B cell (primary cell): Measurements from ENCODE around the gene DCP1A. TPM values are rescaled to one million over a fixed set of nuclear protein-coding genes. Genes with fewer than 3 reads are reported as not detected.

Experiments used
- ATAC-seq: fragments of 200-7000 bp; cut with Tn5 transposase; one replicate; pipeline ENCODE4 v1.10.0; 2021; ENCODE audit warnings: low read depth, mild to moderate bottlenecking, moderate number of reproducible peaks, moderate library complexity
- CTCF ChIA-PET: fragments of 350-600 bp; sonication (Branson Sonifier 250); formaldehyde crosslinking; loops from one replicate; lab custom pipeline; 2021; ENCODE audit warnings: antibody characterized with exemption, inconsistent platforms; lab: Charles Lee
- POLR2A ChIA-PET: fragments of 350-600 bp; sonication (Branson Sonifier 250); formaldehyde crosslinking; loops from one replicate; lab custom pipeline; 2021; ENCODE audit warnings: antibody characterized with exemption; lab: Charles Lee
- DNase-seq: peaks from one replicate; pipeline ENCODE4 v3.0.0; 2013
- H2AFZ ChIP-seq: 2 replicates; pipeline ENCODE4 v1.6.1; 2012; ENCODE audit warnings: mild to moderate bottlenecking, low read depth, low read length; ENCODE audit not compliant: insufficient read depth, poor library complexity, severe bottlenecking
- H3K27ac ChIP-seq, 2 donors: 1 replicate in 1 of 2; 2 replicates in 1 of 2; pipeline ENCODE4 v1.5.1; 2012 to 2013; ENCODE audit warnings: low read length in 2 of 2, mild to moderate bottlenecking in 2 of 2, moderate library complexity in 1 of 2
- H3K27me3 ChIP-seq, 4 experiments: fragments of 200-600 bp in 1 of 4; sonication (generic) in 1 of 4; replicated peaks in 1 of 4; 1 replicate in 2 of 4; 2 replicates in 2 of 4; pipeline versions ENCODE4 v1.6.1 to v1.7.0; 2013 to 2016; ENCODE audit warnings: low read length in 3 of 4, mild to moderate bottlenecking in 2 of 4, mixed read lengths in 1 of 4, moderate library complexity in 1 of 4; ENCODE audit not compliant: insufficient read depth in 4 of 4, control insufficient read depth in 3 of 4; ENCODE audit errors: control extremely low read depth in 1 of 4
- H3K36me3 ChIP-seq, 2 experiments: replicated peaks in 1 of 2; 1 replicate in 1 of 2; 2 replicates in 1 of 2; pipeline versions ENCODE4 v1.6.1 to v1.7.1; 2013; ENCODE audit warnings: low read length in 1 of 2; ENCODE audit not compliant: insufficient read depth in 2 of 2, control insufficient read depth in 1 of 2; ENCODE audit errors: control extremely low read depth in 1 of 2, extremely low read depth in 1 of 2
- H3K4me1 ChIP-seq, 2 donors: fragments of 200-600 bp in 1 of 2; sonication (generic) in 1 of 2; 1 replicate in 1 of 2; 2 replicates in 1 of 2; pipeline versions ENCODE4 v1.5.1 to v1.6.1; 2013 to 2017; ENCODE audit warnings: low read length in 2 of 2; ENCODE audit not compliant: control insufficient read depth in 2 of 2, insufficient read depth in 2 of 2
- H3K4me2 ChIP-seq: replicated peaks from 2 replicates; pipeline ENCODE3; 2012; ENCODE audit warnings: mild to moderate bottlenecking, low read depth, low read length; ENCODE audit not compliant: poor library complexity, severe bottlenecking
- H3K4me3 ChIP-seq, 5 experiments: fragments of 200-600 bp in 1 of 5; sonication (generic) in 1 of 5; 1 replicate in 3 of 5; 2 replicates in 2 of 5; pipeline versions ENCODE4 v1.5.1 to v1.7.0; 2011 to 2016; ENCODE audit warnings: low read length in 4 of 5, mild to moderate bottlenecking in 4 of 5, low read depth in 2 of 5, control low read depth in 1 of 5, moderate library complexity in 1 of 5; ENCODE audit not compliant: insufficient read depth in 1 of 5; ENCODE audit errors: control extremely low read depth in 1 of 5, extremely low read depth in 1 of 5
- H3K79me2 ChIP-seq: fragments of 200-600 bp; sonication (generic); one replicate; pipeline ENCODE4 v1.6.0; 2016; ENCODE audit warnings: low read length; ENCODE audit not compliant: control insufficient read depth, insufficient read depth
- H3K9ac ChIP-seq: fragments of 200-600 bp; sonication (generic); 2 replicates; pipeline ENCODE4 v1.6.1; 2017; ENCODE audit warnings: mild to moderate bottlenecking, low read length, moderate library complexity
- H3K9me3 ChIP-seq, 3 donors: one replicate each; pipeline versions ENCODE4 v1.6.1 to v1.7.1; 2013; ENCODE audit warnings: low read length in 2 of 3; ENCODE audit not compliant: control insufficient read depth in 2 of 3, insufficient read depth in 1 of 3; ENCODE audit errors: control extremely low read depth in 1 of 3
- H4K20me1 ChIP-seq: 2 replicates; pipeline ENCODE4 v1.6.0; 2012; ENCODE audit warnings: mild to moderate bottlenecking, low read length; ENCODE audit not compliant: insufficient read depth, control insufficient read depth, poor library complexity, severe bottlenecking
- H3K27ac Mint-ChIP-seq: one replicate; pipeline ENCODE4 v1.8.0; 2021; ENCODE audit warnings: mixed read lengths
- H3K27me3 Mint-ChIP-seq: one replicate; pipeline ENCODE4 v1.8.0; 2021; ENCODE audit warnings: mixed read lengths
- H3K4me1 Mint-ChIP-seq: one replicate; pipeline ENCODE4 v1.8.0; 2021; ENCODE audit warnings: mixed read lengths
- H3K4me3 Mint-ChIP-seq: one replicate; pipeline ENCODE4 v1.8.0; 2021; ENCODE audit warnings: mixed read lengths
- H3K9me3 Mint-ChIP-seq: one replicate; pipeline ENCODE4 v1.8.0; 2022; ENCODE audit warnings: mixed read lengths; ENCODE audit not compliant: insufficient read depth
- EZH2 ChIP-seq: IDR thresholded peaks from 2 replicates; pipeline ENCODE4 v1.6.1; 2012; ENCODE audit warnings: borderline replicate concordance, low read depth, mild to moderate bottlenecking, moderate library complexity, low read length; ENCODE audit not compliant: insufficient read depth, poor library complexity, severe bottlenecking
- WGBS: methylation state at CpG from one replicate; pipeline ENCODE4 v1.1.5; 2013; ENCODE audit warnings: missing lambda C conversion rate; ENCODE audit not compliant: insufficient coverage; 5-methylcytosine and 5-hydroxymethylcytosine counted together
- intact Hi-C: fragments of 100-400 bp; cut with micrococcal nuclease; formaldehyde crosslinking; loops from one replicate; pipeline ENCODE4 v1.10.0; 2022
- polyA plus RNA-seq: library from polyadenylated mRNA; depleted of rRNA; stranded (reverse); fragments of >200 nt; gene quantifications from 2 replicates; pipeline ENCODE4 v1.2.3, GENCODE V29; 2012
- total RNA-seq, 2 donors: library from RNA; stranded (reverse); fragments of 120-200 nt in 1 of 2; gene quantifications; 1 replicate in 1 of 2; 2 replicates in 1 of 2; pipeline versions ENCODE4 v1.2.3 to v1.2.4, GENCODE V29; 2013 to 2022
- TF ChIP-seq, protein P1 (sequence below): fragments of 200-600 bp; IDR thresholded peaks from one replicate; pipeline ENCODE4 v1.8.0; 2022; ENCODE audit warnings: antibody characterized with exemption, mild to moderate bottlenecking

The DCP1A gene
- total and polyA plus RNA-seq, 2 donors (not counting 1 experiment from before 2014, with no cell fraction given), result 16.6 to 44.6 TPM

GRCh38 chr3:53263907-53264306 is 83.4 kb downstream of the DCP1A start:
- TF ChIP-seq, protein P1, sequence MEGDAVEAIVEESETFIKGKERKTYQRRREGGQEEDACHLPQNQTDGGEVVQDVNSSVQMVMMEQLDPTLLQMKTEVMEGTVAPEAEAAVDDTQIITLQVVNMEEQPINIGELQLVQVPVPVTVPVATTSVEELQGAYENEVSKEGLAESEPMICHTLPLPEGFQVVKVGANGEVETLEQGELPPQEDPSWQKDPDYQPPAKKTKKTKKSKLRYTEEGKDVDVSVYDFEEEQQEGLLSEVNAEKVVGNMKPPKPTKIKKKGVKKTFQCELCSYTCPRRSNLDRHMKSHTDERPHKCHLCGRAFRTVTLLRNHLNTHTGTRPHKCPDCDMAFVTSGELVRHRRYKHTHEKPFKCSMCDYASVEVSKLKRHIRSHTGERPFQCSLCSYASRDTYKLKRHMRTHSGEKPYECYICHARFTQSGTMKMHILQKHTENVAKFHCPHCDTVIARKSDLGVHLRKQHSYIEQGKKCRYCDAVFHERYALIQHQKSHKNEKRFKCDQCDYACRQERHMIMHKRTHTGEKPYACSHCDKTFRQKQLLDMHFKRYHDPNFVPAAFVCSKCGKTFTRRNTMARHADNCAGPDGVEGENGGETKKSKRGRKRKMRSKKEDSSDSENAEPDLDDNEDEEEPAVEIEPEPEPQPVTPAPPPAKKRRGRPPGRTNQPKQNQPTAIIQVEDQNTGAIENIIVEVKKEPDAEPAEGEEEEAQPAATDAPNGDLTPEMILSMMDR, result no peak
- no peak for TF ChIP-seq EZH2
- ATAC-seq (no peak), DNase-seq (no peak)
- Histone ChIP-seq H4K20me1 (no peaks in the 10 kb centered on the region), H2AFZ (no peak overlapping the region), H3K9me3 (no peaks in the 10 kb centered on the region), H3K4me1 (no peaks in the 10 kb centered on the region), H3K4me3 (no peak overlapping the region), H3K27me3 (no peaks in the 10 kb centered on the region), H3K79me2 (no peaks in the 10 kb centered on the region), H3K9ac (no peak overlapping the region), H3K27ac (no peak overlapping the region), H3K36me3 (no peaks in the 10 kb centered on the region), H3K4me2 (no peak overlapping the region)
- 92% methylated on average over 2 of the region's 4 CpGs for WGBS
- intact Hi-C loops, result no loop called here
- H3K9me3 Mint-ChIP-seq, result no peaks in the 10 kb centered on the region
- ChIA-PET CTCF (no interaction called here), POLR2A (no interaction called here)
- no peak overlapping the region for H3K4me3 Mint-ChIP-seq
- no peaks in the 10 kb centered on the region for H3K4me1 Mint-ChIP-seq
- H3K27ac Mint-ChIP-seq, result no peak overlapping the region
- H3K27me3 Mint-ChIP-seq, result no peaks in the 10 kb centered on the region

DNA sequence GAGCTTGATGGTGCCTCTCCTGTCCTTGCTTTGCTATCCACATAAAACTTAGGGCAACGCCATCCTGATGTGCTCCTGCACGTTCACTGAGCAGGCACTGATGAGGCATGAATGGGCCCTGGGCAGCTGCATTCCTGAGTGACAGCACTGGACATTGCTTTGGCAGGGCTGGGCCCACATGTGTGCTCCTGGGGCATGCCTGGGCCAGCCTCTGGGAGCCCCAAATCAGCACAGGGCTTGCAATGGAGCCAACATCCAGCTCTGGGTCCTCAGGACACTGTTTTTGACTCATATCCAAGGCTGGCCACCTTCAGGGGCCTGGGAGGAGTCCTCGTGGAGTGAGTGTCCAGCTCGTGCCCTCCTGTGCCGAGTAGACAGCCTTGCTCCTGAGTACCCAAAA is 85.6 kb downstream of the DCP1A start:
- Mint-ChIP-seq H3K4me3 (no peak overlapping the region), H3K9me3 (no peaks in the 10 kb centered on the region), H3K27me3 (no peaks in the 10 kb centered on the region), H3K4me1 (no peaks in the 10 kb centered on the region), H3K27ac (no peak overlapping the region)
- H3K27me3 ChIP-seq, result no peaks in the 10 kb centered on the region
- no peak overlapping the region for H3K4me3 ChIP-seq
- intact Hi-C loops, result no loop called here
- no peak overlapping the region for H3K4me2 ChIP-seq
- no peaks in the 10 kb centered on the region for H3K9me3 ChIP-seq
- no peaks in the 10 kb centered on the region for H3K79me2 ChIP-seq
- H3K9ac ChIP-seq, result no peak overlapping the region
- no peak overlapping the region for H3K27ac ChIP-seq
- DNase-seq, result no peak
- no peak overlapping the region for H2AFZ ChIP-seq
- ChIA-PET CTCF (interaction anchor here (0.7 kb wide), 1 partner anchor 82 kb away, joined by 4 read pairs; no protein-coding TSS in a partner anchor), POLR2A (no interaction called here)
- ATAC-seq, result no peak
- 72% methylated on average over 3 of the region's 5 CpGs for WGBS
- H4K20me1 ChIP-seq, result no peaks in the 10 kb centered on the region
- H3K36me3 ChIP-seq, result no peaks in the 10 kb centered on the region
- TF ChIP-seq, protein P1, result no peak
- TF ChIP-seq EZH2, result no peak
- H3K4me1 ChIP-seq, result no peaks in the 10 kb centered on the region
